Hepatocyte (in vitro differentiated cells): ENCODE data around the gene HDDC3. TPM values are rescaled to one million over a fixed set of nuclear protein-coding genes. Genes with fewer than 3 reads are reported as not detected.

Experiments used
- DNase-seq: peaks from one replicate; pipeline ENCODE4 v3.0.0-alpha.2; 2016; ENCODE audit warnings: low spot score
- H2AFZ ChIP-seq: fragments of 200-600 bp; sonication (generic); 2 replicates; pipeline ENCODE4 v1.6.0; 2016; ENCODE audit warnings: antibody characterized with exemption, mild to moderate bottlenecking
- H3K27ac ChIP-seq: fragments of 200-600 bp; sonication (generic); 2 replicates; pipeline ENCODE4 v1.5.1; 2016; ENCODE audit warnings: mild to moderate bottlenecking
- H3K27me3 ChIP-seq: fragments of 200-600 bp; sonication (generic); 2 replicates; pipeline ENCODE4 v1.6.1; 2016
- H3K36me3 ChIP-seq: fragments of 200-600 bp; sonication (generic); replicated peaks from 2 replicates; pipeline ENCODE4 v1.5.1; 2016; ENCODE audit warnings: low read depth; ENCODE audit not compliant: insufficient read depth
- H3K4me1 ChIP-seq: fragments of 200-600 bp; sonication (generic); 2 replicates; pipeline ENCODE4 v1.5.1; 2016; ENCODE audit warnings: mild to moderate bottlenecking, moderate library complexity; ENCODE audit not compliant: insufficient read depth
- H3K4me2 ChIP-seq: fragments of 200-600 bp; sonication (generic); 2 replicates; pipeline ENCODE4 v1.6.0; 2016
- H3K4me3 ChIP-seq: fragments of 200-600 bp; sonication (generic); 2 replicates; pipeline ENCODE4 v1.5.1; 2016; ENCODE audit warnings: mild to moderate bottlenecking
- H3K79me2 ChIP-seq: fragments of 200-600 bp; sonication (generic); 2 replicates; pipeline ENCODE4 v1.6.0; 2017; ENCODE audit warnings: mild to moderate bottlenecking
- H3K9me2 ChIP-seq: fragments of 200-600 bp; sonication (generic); replicated peaks from 2 replicates; pipeline ENCODE4 v1.6.0; 2017; ENCODE audit warnings: mild to moderate bottlenecking; ENCODE audit not compliant: insufficient read depth
- H3K9me3 ChIP-seq: fragments of 200-600 bp; sonication (generic); 2 replicates; pipeline ENCODE4 v1.5.1; 2016; ENCODE audit warnings: low read depth, mild to moderate bottlenecking
- H4K20me1 ChIP-seq: fragments of 200-600 bp; sonication (generic); 2 replicates; pipeline ENCODE4 v1.6.0; 2016; ENCODE audit warnings: mild to moderate bottlenecking; ENCODE audit not compliant: insufficient read depth, poor library complexity, severe bottlenecking
- CTCF ChIP-seq: fragments of 200-600 bp; sonication (generic); IDR thresholded peaks from 2 replicates; pipeline ENCODE4 v1.5.1; 2016; ENCODE audit warnings: antibody characterized with exemption, mild to moderate bottlenecking; ENCODE audit not compliant: poor library complexity
- EZH2 ChIP-seq: fragments of 200-600 bp; sonication (generic); IDR thresholded peaks from 2 replicates; pipeline ENCODE4 v1.6.1; 2016; ENCODE audit warnings: antibody characterized with exemption, mild to moderate bottlenecking, borderline replicate concordance
- EZH2phosphoT487 ChIP-seq: fragments of 200-600 bp; sonication (generic); IDR thresholded peaks from one replicate; pipeline ENCODE4 v1.6.1; 2018; ENCODE audit warnings: antibody characterized with exemption, mild to moderate bottlenecking, low read depth, moderate library complexity; ENCODE audit not compliant: unreplicated experiment, severe bottlenecking
- WGBS: methylation state at CpG from one replicate; pipeline ENCODE4 v1.1.6; 2016; ENCODE audit warnings: low lambda C conversion rate; ENCODE audit errors: missing lambda C conversion rate; 5-methylcytosine and 5-hydroxymethylcytosine counted together
- polyA plus RNA-seq: library from polyadenylated mRNA; unstranded; fragments of >200 nt; fragmentation: Nextera tagmentation; extraction: Ambion mirVana; gene quantifications from 2 replicates; pipeline ENCODE4 v1.2.1, GENCODE V29; 2016
- total RNA-seq: library from RNA; depleted of rRNA; stranded (reverse); fragments of >200 nt; gene quantifications from 2 replicates; pipeline ENCODE4 v1.2.3, GENCODE V29; 2014

Gene HDDC3
- total and polyA plus RNA-seq, 2 experiments from 2014 or later = 15.4 to 20.0 TPM

- WGBS = 80% methylated on average over 6 of the region's 6 CpGs
- Histone ChIP-seq H3K27ac (no peak overlapping the region), H3K79me2 (peaks cover 3% of the 10 kb centered on the region)
Measured at GRCh38 chr15:90957791-90958190, 25.4 kb upstream of the HDDC3 start.

GRCh38 chr15:90957031-90957790 lies 24.9 kb upstream of the HDDC3 start:
- Histone ChIP-seq H3K36me3 (no peaks in the 10 kb centered on the region), H3K27me3 (no peaks in the 10 kb centered on the region), H3K79me2 (peaks cover 3% of the 10 kb centered on the region), H3K27ac (no peak overlapping the region), H3K4me3 (peak overlapping the region; percentile 68), H3K9me3 (no peaks in the 10 kb centered on the region), H3K4me2 (peak overlapping the region; percentile 98), H4K20me1 (no peaks in the 10 kb centered on the region), H3K9me2 (no peaks in the 10 kb centered on the region), H2AFZ (peak overlapping the region; percentile 95), H3K4me1 (peaks cover 17% of the 10 kb centered on the region)
- DNase-seq = peak; percentile 56
- TF ChIP-seq EZH2phosphoT487 (no peak), EZH2 (no peak), CTCF (no peak)
- 12% methylated on average over 58 of the region's 63 CpGs for WGBS

More at GRCh38 chr15:90957791-90958190, 25.4 kb upstream of the HDDC3 start:
- DNase-seq = no peak
- TF ChIP-seq CTCF (no peak), EZH2phosphoT487 (no peak), EZH2 (no peak)
- H3K4me1 ChIP-seq = peaks cover 17% of the 10 kb centered on the region
- H3K27me3 ChIP-seq = no peaks in the 10 kb centered on the region
- no peaks in the 10 kb centered on the region for H4K20me1 ChIP-seq
- H3K9me2 ChIP-seq = no peaks in the 10 kb centered on the region
- no peaks in the 10 kb centered on the region for H3K9me3 ChIP-seq
- peak overlapping the region; percentile 98 for H3K4me2 ChIP-seq
- no peak overlapping the region for H3K4me3 ChIP-seq
- no peaks in the 10 kb centered on the region for H3K36me3 ChIP-seq
- H2AFZ ChIP-seq = no peak overlapping the region

- H3K9me2 ChIP-seq = no peaks in the 10 kb centered on the region
- peak overlapping the region; percentile 68 for H3K4me3 ChIP-seq
- H3K79me2 ChIP-seq = peaks cover 3% of the 10 kb centered on the region
- peaks cover 17% of the 10 kb centered on the region for H3K4me1 ChIP-seq
- 10% methylated on average over 43 of the region's 56 CpGs for WGBS
- peak; percentile 90 for DNase-seq
- H3K9me3 ChIP-seq = no peaks in the 10 kb centered on the region
- no peaks in the 10 kb centered on the region for H3K27me3 ChIP-seq
- peak overlapping the region; percentile 95 for H2AFZ ChIP-seq
- TF ChIP-seq EZH2phosphoT487 (no peak), CTCF (peak; percentile 93), EZH2 (no peak)
- no peak overlapping the region for H3K27ac ChIP-seq
- H3K36me3 ChIP-seq = no peaks in the 10 kb centered on the region
- H3K4me2 ChIP-seq = peak overlapping the region; percentile 98
- no peaks in the 10 kb centered on the region for H4K20me1 ChIP-seq
Measured at GRCh38 chr15:90956274-90957030, 24.1 kb upstream of the HDDC3 start.
